Upper lobe of left lung (tissue), 6 donors: ENCODE results near the gene NEDD8. TPM values are rescaled to one million over a fixed set of nuclear protein-coding genes. Genes with fewer than 3 reads are reported as not detected.

Experiments
- ATAC-seq, 2 donors: fragments of 200-7000 bp; cut with Tn5 transposase; one replicate each; pipeline ENCODE4 v1.9.1; 2022; ENCODE audit warnings: mild to moderate bottlenecking in 2 of 2, moderate library complexity in 2 of 2; ENCODE audit not compliant: low FRiP score in 2 of 2
- DNase-seq, 2 donors: peaks; one replicate each; pipeline ENCODE4 v3.0.0-alpha.2; 2019 to 2020
- H3K27ac ChIP-seq, 4 donors: fragments of 200-600 bp; sonication (generic); one replicate each; pipeline ENCODE4 v1.5.1; 2016 to 2019
- H3K27me3 ChIP-seq, 4 donors: fragments of 200-600 bp; sonication (generic); one replicate each; pipeline ENCODE4 v1.5.1; 2017 to 2019
- H3K36me3 ChIP-seq, 4 donors: fragments of 200-600 bp; sonication (generic); one replicate each; pipeline ENCODE4 v1.5.1; 2016 to 2019
- H3K4me1 ChIP-seq, 4 donors: fragments of 200-600 bp; sonication (generic); one replicate each; pipeline ENCODE4 v1.5.1; 2018 to 2019
- H3K4me3 ChIP-seq, 4 donors: fragments of 200-600 bp; sonication (generic); one replicate each; pipeline ENCODE4 v1.5.1; 2017 to 2019; ENCODE audit warnings: mild to moderate bottlenecking in 2 of 4, moderate library complexity in 1 of 4
- H3K9me3 ChIP-seq, 4 donors: fragments of 200-600 bp; sonication (generic); one replicate each; pipeline ENCODE4 v1.5.1; 2018 to 2019
- CTCF ChIP-seq, 6 experiments: fragments of 450-650 bp in 4 of 6; fragments of 200-600 bp in 2 of 6; sonication (generic) in 2 of 6; IDR thresholded peaks; one replicate each; pipeline ENCODE4 v1.5.1; 2016 to 2019; ENCODE audit warnings: antibody characterized with exemption in 6 of 6
- EP300 ChIP-seq, 4 donors: sonication (generic); formaldehyde crosslinking; IDR thresholded peaks; one replicate each; pipeline ENCODE4 v1.5.1; 2017; ENCODE audit warnings: antibody characterized with exemption in 4 of 4, control low read depth in 2 of 4
- POLR2A ChIP-seq, 4 donors: fragments of 450-650 bp; IDR thresholded peaks; one replicate each; pipeline ENCODE4 v1.5.1; 2016 to 2017; ENCODE audit warnings: antibody characterized with exemption in 4 of 4, mild to moderate bottlenecking in 2 of 4
- POLR2AphosphoS5 ChIP-seq, 2 donors: sonication (generic); formaldehyde crosslinking; IDR thresholded peaks; one replicate each; pipeline ENCODE4 v1.5.1; 2017; ENCODE audit warnings: antibody characterized with exemption in 2 of 2
- WGBS, 2 donors: methylation state at CpG; one replicate each; pipeline ENCODE4 v1.1.5; 2017 to 2018; 5-methylcytosine and 5-hydroxymethylcytosine counted together
- total RNA-seq, 6 donors: library from RNA; depleted of rRNA in 4 of 6; stranded (reverse); fragments of >200 nt in 4 of 6; gene quantifications; one replicate each; pipeline versions ENCODE4 v1.1.0 to v1.2.1, GENCODE V29; 2016 to 2021
- donor health status: DM: no; HTN: no; CAD: no; lungs with moderate emphysema.
- donor health status: DM: no; HTN: yes; CAD: no; lungs with severe emphysema.

The NEDD8 gene
- total RNA-seq, 6 donors from 2014 or later: 39.8 to 144 (median 121) TPM

- 13 to 48% methylated on average over 3 to 8 of the region's 8 CpGs for WGBS, 2 donors
- peaks cover 0 to 34% (median 10%) of the 10 kb centered on the region in 4 donors for H3K36me3 ChIP-seq
- ATAC-seq (no peak), DNase-seq (no peak)
- TF ChIP-seq POLR2AphosphoS5 (IDR thresholded peaks at IDR 0.05): no peak
- no peak for TF ChIP-seq EP300 (IDR thresholded peaks at IDR 0.05)
- no peak for TF ChIP-seq CTCF (IDR thresholded peaks at IDR 0.05)
- TF ChIP-seq POLR2A (IDR thresholded peaks at IDR 0.05): no peak
- H3K4me3 ChIP-seq: peak overlapping the region; percentile 65 to 87 (median 79)
- H3K27ac ChIP-seq: peak overlapping the region; percentile 97 to 100 (median 99)
- no peaks in the 10 kb centered on the region for H3K9me3 ChIP-seq
- peaks cover 26 to 41% (median 30%) of the 10 kb centered on the region in 4 donors for H3K4me1 ChIP-seq
- no peaks in the 10 kb centered on the region for H3K27me3 ChIP-seq
Measured at GRCh38 chr14:24194873-24195185, 37.3 kb downstream of the NEDD8 start.

GRCh38 chr14:24194186-24194872, 37.8 kb downstream of the NEDD8 start:
- peaks cover 27 to 44% (median 30%) of the 10 kb centered on the region in 4 donors for H3K4me1 ChIP-seq
- no peaks in the 10 kb centered on the region for H3K9me3 ChIP-seq
- peaks cover 0 to 31% (median 10%) of the 10 kb centered on the region in 4 donors for H3K36me3 ChIP-seq
- peak overlapping the region; percentile 65 to 87 (median 79) for H3K4me3 ChIP-seq
- no peak for TF ChIP-seq POLR2AphosphoS5 (IDR thresholded peaks at IDR 0.05)
- ATAC-seq (no peak), DNase-seq (no peak)
- no peaks in the 10 kb centered on the region for H3K27me3 ChIP-seq
- 81 to 88% methylated on average over 7 of the region's 7 CpGs for WGBS, 2 donors
- H3K27ac ChIP-seq: peak overlapping the region; percentile 97 to 100 (median 99)

GRCh38 chr14:24192933-24193332, 39.2 kb downstream of the NEDD8 start:
- H3K4me3 ChIP-seq: no peak overlapping the region
- H3K27me3 ChIP-seq: no peaks in the 10 kb centered on the region
- H3K9me3 ChIP-seq: no peaks in the 10 kb centered on the region
- peaks cover 0 to 23% (median 10%) of the 10 kb centered on the region in 4 donors for H3K36me3 ChIP-seq
- no peak overlapping the region for H3K27ac ChIP-seq
- peaks cover 34 to 48% (median 39%) of the 10 kb centered on the region in 4 donors for H3K4me1 ChIP-seq
- ATAC-seq: no peak
- WGBS, 2 donors: 93% methylated on average over 13 to 15 of the region's 15 CpGs
- TF ChIP-seq POLR2AphosphoS5 (IDR thresholded peaks at IDR 0.05) (no peak), POLR2A (IDR thresholded peaks at IDR 0.05) (no peak)
- no peak for DNase-seq

GRCh38 chr14:24190416-24190815, 41.8 kb downstream of the NEDD8 start:
- Histone ChIP-seq H3K27ac (no peak overlapping the region), H3K4me3 (no peak overlapping the region), H3K9me3 (no peaks in the 10 kb centered on the region), H3K27me3 (no peaks in the 10 kb centered on the region), H3K4me1 (peaks cover 24 to 37% (median 29%) of the 10 kb centered on the region in 4 donors), H3K36me3 (peaks cover 0 to 39% (median 22%) of the 10 kb centered on the region in 4 donors)
- ATAC-seq (no peak), DNase-seq (no peak)
- WGBS, 2 donors: 89 to 92% methylated on average over 10 of the region's 10 CpGs
- no peak for TF ChIP-seq EP300 (IDR thresholded peaks at IDR 0.05)
- TF ChIP-seq POLR2A (IDR thresholded peaks at IDR 0.05): no peak
- no peak for TF ChIP-seq CTCF (IDR thresholded peaks at IDR 0.05)
- TF ChIP-seq POLR2AphosphoS5 (IDR thresholded peaks at IDR 0.05): no peak

GRCh38 chr14:24189460-24189859, 42.7 kb downstream of the NEDD8 start:
- TF ChIP-seq POLR2AphosphoS5 (IDR thresholded peaks at IDR 0.05): no peak
- TF ChIP-seq CTCF (IDR thresholded peaks at IDR 0.05): no peak
- TF ChIP-seq EP300 (IDR thresholded peaks at IDR 0.05): no peak
- TF ChIP-seq POLR2A (IDR thresholded peaks at IDR 0.05): no peak
- ATAC-seq: no peak
- Histone ChIP-seq H3K36me3 (peaks cover 0 to 49% (median 32%) of the 10 kb centered on the region in 4 donors), H3K4me1 (peaks cover 20 to 30% (median 24%) of the 10 kb centered on the region in 4 donors), H3K9me3 (no peaks in the 10 kb centered on the region), H3K4me3 (no peak overlapping the region), H3K27me3 (no peaks in the 10 kb centered on the region), H3K27ac (peak overlapping the region in 1 of 4 donors; percentile 67)
- 91 to 96% methylated on average over 9 of the region's 9 CpGs for WGBS, 2 donors
- DNase-seq: no peak

GRCh38 chr14:24189059-24189375, 43.1 kb downstream of the NEDD8 start:
- peak overlapping the region in 3 of 4 donors; percentile 67 to 78 (median 67) for H3K27ac ChIP-seq
- peaks cover 0 to 53% (median 36%) of the 10 kb centered on the region in 4 donors for H3K36me3 ChIP-seq
- H3K4me3 ChIP-seq: peak overlapping the region in 3 of 4 donors; percentile 65 to 90 (median 88)
- no peaks in the 10 kb centered on the region for H3K27me3 ChIP-seq
- DNase-seq: no peak
- TF ChIP-seq POLR2A (IDR thresholded peaks at IDR 0.05): no peak
- no peak for TF ChIP-seq POLR2AphosphoS5 (IDR thresholded peaks at IDR 0.05)
- TF ChIP-seq CTCF (IDR thresholded peaks at IDR 0.05): no peak
- no peak for TF ChIP-seq EP300 (IDR thresholded peaks at IDR 0.05)
- peaks cover 15 to 25% (median 20%) of the 10 kb centered on the region in 4 donors for H3K4me1 ChIP-seq
- H3K9me3 ChIP-seq: no peaks in the 10 kb centered on the region
- 0 to 2% methylated on average over 3 of the region's 3 CpGs for WGBS, 2 donors
- no peak for ATAC-seq
